ENCODE results near the gene DUOX1.

DUOX1 gene

GRCh38 chr15:45183511-45183910 lies 53.7 kb downstream of the DUOX1 start:
- no peak overlapping the region for H2BK5ac ChIP-seq (ENCODE audit: low read depth, low read length, poor library complexity)
- H3K27ac ChIP-seq (ENCODE audit: low read depth, low read length): no peak overlapping the region
- H3K18ac ChIP-seq (ENCODE audit: low read length): no peak overlapping the region
- no peak overlapping the region for H3K4me2 ChIP-seq (ENCODE audit: low read length)
- H2AFZ ChIP-seq (ENCODE audit: insufficient read depth, low read length, poor library complexity): no peak overlapping the region
- no peak overlapping the region for H4K8ac ChIP-seq (ENCODE audit: low read depth, low read length)
- no peak overlapping the region for H2BK120ac ChIP-seq (ENCODE audit: insufficient read depth, low read length, poor library complexity)
- H4K12ac ChIP-seq (ENCODE audit: low read depth, low read length): no peak overlapping the region
- H3K4me1 ChIP-seq (ENCODE audit: control insufficient read depth in 1 of 2, insufficient read depth in 2 of 2, low read length in 2 of 2): peaks cover 26 to 29% of the 10 kb centered on the region in 2 experiments
- H2AK5ac ChIP-seq (ENCODE audit: low read length): no peak overlapping the region
- no peak for DNase-seq
- H3K14ac ChIP-seq (ENCODE audit: low read length): no peak overlapping the region
- no peaks in the 10 kb centered on the region for H3K79me2 ChIP-seq (ENCODE audit: control insufficient read depth, insufficient read depth, low read length, poor library complexity)
- peaks cover 4% of the 10 kb centered on the region for H3K79me1 ChIP-seq (ENCODE audit: low read length)
- H3K27me3 ChIP-seq (ENCODE audit: insufficient read depth, low read length): no peaks in the 10 kb centered on the region
- H3K9me3 ChIP-seq (ENCODE audit: insufficient read depth, low read depth, low read length): peaks cover 3% of the 10 kb centered on the region
- WGBS (ENCODE audit: extremely low coverage, insufficient coverage, insufficient read length): no CpG with 5 or more reads among the region's 2 CpGs
- no peak overlapping the region for H2BK12ac ChIP-seq (ENCODE audit: low read length)
- no peak overlapping the region for H3K9ac ChIP-seq (ENCODE audit: low read length)
- no peak overlapping the region for H4K91ac ChIP-seq (ENCODE audit: low read depth, low read length)
- no peak overlapping the region for H3K4me3 ChIP-seq (ENCODE audit: low read depth, low read length)
- no peak overlapping the region for H3K23ac ChIP-seq (ENCODE audit: low read length)
- H3K36me3 ChIP-seq (ENCODE audit: control insufficient read depth in 1 of 2, insufficient read depth in 2 of 2, low read length in 2 of 2): peaks cover 0 to 1% of the 10 kb centered on the region in 2 experiments
- no peak overlapping the region for H3K4ac ChIP-seq (ENCODE audit: low read depth, low read length)

DNA sequence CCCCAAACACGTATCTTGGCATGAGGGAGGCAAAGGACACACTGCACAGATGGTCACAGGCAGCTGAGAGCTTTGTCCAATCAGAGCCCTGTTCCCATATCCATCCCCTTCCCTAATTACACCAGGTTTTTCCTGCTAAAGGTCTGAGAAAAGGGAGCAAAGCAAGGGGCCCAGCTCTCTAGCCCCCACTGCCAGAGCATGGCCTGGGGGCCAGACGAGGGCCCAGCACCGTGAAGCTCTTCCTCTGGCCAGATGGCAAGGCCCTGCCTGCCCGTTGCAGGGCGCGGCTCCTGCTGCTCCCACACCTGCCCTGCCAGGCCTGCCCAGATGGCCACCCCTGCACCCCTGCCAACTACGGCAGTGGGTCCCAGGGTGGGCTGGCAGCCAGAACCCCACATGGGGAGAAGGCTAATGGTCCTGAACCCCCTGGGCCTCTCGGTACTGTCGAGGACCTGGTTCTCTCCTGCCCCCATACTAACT lies 54.8 kb downstream of the DUOX1 start:
- Histone ChIP-seq H4K8ac (ENCODE audit: low read depth, low read length) (no peak overlapping the region), H2BK5ac (ENCODE audit: low read depth, low read length, poor library complexity) (no peak overlapping the region)
- no CpG with 5 or more reads among the region's 9 CpGs for WGBS (ENCODE audit: extremely low coverage, insufficient coverage, insufficient read length)

GRCh38 chr15:45185069-45185779 lies 55.4 kb downstream of the DUOX1 start:
- Histone ChIP-seq H2AK5ac (ENCODE audit: low read length) (no peak overlapping the region), H3K18ac (ENCODE audit: low read length) (no peak overlapping the region), H3K23ac (ENCODE audit: low read length) (no peak overlapping the region), H3K4me3 (ENCODE audit: low read depth, low read length) (no peak overlapping the region), H3K4me1 (ENCODE audit: control insufficient read depth in 1 of 2, insufficient read depth in 2 of 2, low read length in 2 of 2) (peaks cover 26 to 29% of the 10 kb centered on the region in 2 experiments), H2AFZ (ENCODE audit: insufficient read depth, low read length, poor library complexity) (no peak overlapping the region), H3K9me3 (ENCODE audit: insufficient read depth, low read depth, low read length) (peaks cover 2% of the 10 kb centered on the region), H3K27me3 (ENCODE audit: insufficient read depth, low read length) (no peaks in the 10 kb centered on the region), H3K4ac (ENCODE audit: low read depth, low read length) (no peak overlapping the region), H4K8ac (ENCODE audit: low read depth, low read length) (no peak overlapping the region), H3K4me2 (ENCODE audit: low read length) (no peak overlapping the region), H3K27ac (ENCODE audit: low read depth, low read length) (no peak overlapping the region), H3K36me3 (ENCODE audit: control insufficient read depth in 1 of 2, insufficient read depth in 2 of 2, low read length in 2 of 2) (peaks cover 0 to 1% of the 10 kb centered on the region in 2 experiments), H4K12ac (ENCODE audit: low read depth, low read length) (no peak overlapping the region), H2BK5ac (ENCODE audit: low read depth, low read length, poor library complexity) (no peak overlapping the region), H4K91ac (ENCODE audit: low read depth, low read length) (peak overlapping the region; percentile 16), H3K79me2 (ENCODE audit: control insufficient read depth, insufficient read depth, low read length, poor library complexity) (no peaks in the 10 kb centered on the region), H3K79me1 (ENCODE audit: low read length) (peaks cover 4% of the 10 kb centered on the region), H3K9ac (ENCODE audit: low read length) (no peak overlapping the region), H2BK12ac (ENCODE audit: low read length) (peak overlapping the region; percentile 7), H2BK120ac (ENCODE audit: insufficient read depth, low read length, poor library complexity) (no peak overlapping the region), H3K14ac (ENCODE audit: low read length) (no peak overlapping the region)
- WGBS (ENCODE audit: extremely low coverage, insufficient coverage, insufficient read length): no CpG with 5 or more reads among the region's 3 CpGs
- peak; percentile 88 for DNase-seq

More for the DNA sequence above, 54.8 kb downstream of the DUOX1 start:
- H3K9me3 ChIP-seq (ENCODE audit: insufficient read depth, low read depth, low read length): peaks cover 3% of the 10 kb centered on the region
- no peak overlapping the region for H3K14ac ChIP-seq (ENCODE audit: low read length)
- no peak overlapping the region for H3K18ac ChIP-seq (ENCODE audit: low read length)
- H2AFZ ChIP-seq (ENCODE audit: insufficient read depth, low read length, poor library complexity): no peak overlapping the region
- H2AK5ac ChIP-seq (ENCODE audit: low read length): no peak overlapping the region
- peaks cover 4% of the 10 kb centered on the region for H3K79me1 ChIP-seq (ENCODE audit: low read length)
- no peak for DNase-seq
- H3K9ac ChIP-seq (ENCODE audit: low read length): no peak overlapping the region
- no peak overlapping the region for H3K4ac ChIP-seq (ENCODE audit: low read depth, low read length)
- H3K27me3 ChIP-seq (ENCODE audit: insufficient read depth, low read length): no peaks in the 10 kb centered on the region
- no peak overlapping the region for H3K23ac ChIP-seq (ENCODE audit: low read length)
- no peak overlapping the region for H3K4me2 ChIP-seq (ENCODE audit: low read length)
- no peak overlapping the region for H3K4me3 ChIP-seq (ENCODE audit: low read depth, low read length)
- H3K36me3 ChIP-seq (ENCODE audit: control insufficient read depth in 1 of 2, insufficient read depth in 2 of 2, low read length in 2 of 2): peaks cover 0 to 1% of the 10 kb centered on the region in 2 experiments
- H3K27ac ChIP-seq (ENCODE audit: low read depth, low read length): no peak overlapping the region
- peaks cover 26 to 29% of the 10 kb centered on the region in 2 experiments for H3K4me1 ChIP-seq (ENCODE audit: control insufficient read depth in 1 of 2, insufficient read depth in 2 of 2, low read length in 2 of 2)
- H4K12ac ChIP-seq (ENCODE audit: low read depth, low read length): no peak overlapping the region
- H3K79me2 ChIP-seq (ENCODE audit: control insufficient read depth, insufficient read depth, low read length, poor library complexity): no peaks in the 10 kb centered on the region
- H2BK120ac ChIP-seq (ENCODE audit: insufficient read depth, low read length, poor library complexity): no peak overlapping the region
- H2BK12ac ChIP-seq (ENCODE audit: low read length): no peak overlapping the region
- peak overlapping the region; percentile 16 for H4K91ac ChIP-seq (ENCODE audit: low read depth, low read length)

GRCh38 chr15:45185903-45186770 lies 56.3 kb downstream of the DUOX1 start:
- Histone ChIP-seq H3K9ac (ENCODE audit: low read length) (no peak overlapping the region), H4K12ac (ENCODE audit: low read depth, low read length) (no peak overlapping the region), H2BK12ac (ENCODE audit: low read length) (no peak overlapping the region), H2AFZ (ENCODE audit: insufficient read depth, low read length, poor library complexity) (no peak overlapping the region), H3K14ac (ENCODE audit: low read length) (no peak overlapping the region), H3K27ac (ENCODE audit: low read depth, low read length) (no peak overlapping the region), H3K4ac (ENCODE audit: low read depth, low read length) (no peak overlapping the region), H3K36me3 (ENCODE audit: control insufficient read depth in 1 of 2, insufficient read depth in 2 of 2, low read length in 2 of 2) (peaks cover 0 to 1% of the 10 kb centered on the region in 2 experiments), H4K8ac (ENCODE audit: low read depth, low read length) (no peak overlapping the region), H3K9me3 (ENCODE audit: insufficient read depth, low read depth, low read length) (no peaks in the 10 kb centered on the region), H3K18ac (ENCODE audit: low read length) (no peak overlapping the region), H3K27me3 (ENCODE audit: insufficient read depth, low read length) (no peaks in the 10 kb centered on the region), H3K79me1 (ENCODE audit: low read length) (peaks cover 4% of the 10 kb centered on the region), H3K23ac (ENCODE audit: low read length) (no peak overlapping the region), H2BK120ac (ENCODE audit: insufficient read depth, low read length, poor library complexity) (no peak overlapping the region), H3K4me1 (ENCODE audit: control insufficient read depth in 1 of 2, insufficient read depth in 2 of 2, low read length in 2 of 2) (peaks cover 26 to 29% of the 10 kb centered on the region in 2 experiments), H2BK5ac (ENCODE audit: low read depth, low read length, poor library complexity) (no peak overlapping the region), H2AK5ac (ENCODE audit: low read length) (no peak overlapping the region), H3K4me3 (ENCODE audit: low read depth, low read length) (no peak overlapping the region), H3K4me2 (ENCODE audit: low read length) (peak overlapping the region; percentile 56), H4K91ac (ENCODE audit: low read depth, low read length) (no peak overlapping the region), H3K79me2 (ENCODE audit: control insufficient read depth, insufficient read depth, low read length, poor library complexity) (no peaks in the 10 kb centered on the region)
- no CpG with 5 or more reads among the region's 8 CpGs for WGBS (ENCODE audit: extremely low coverage, insufficient coverage, insufficient read length)
- peak; percentile 38 to 59 for DNase-seq

All from trophoblast cell (in vitro differentiated cells and primary cell).